A549 treated with DMSO at 1 μM for 4 hours (cell line): ENCODE data around the gene CTDSP2. TPM values are rescaled to one million over a fixed set of nuclear protein-coding genes. Genes with fewer than 3 reads are reported as not detected.

Experiments
- total RNA-seq: library from RNA; stranded (reverse); fragments of 200-300 nt; extraction: Qiagen RNA extraction; gene quantifications from 5 replicates; pipeline ENCODE4 v1.2.3, GENCODE V29; 2022; ENCODE audit warnings: low read depth

The CTDSP2 gene, protein sequence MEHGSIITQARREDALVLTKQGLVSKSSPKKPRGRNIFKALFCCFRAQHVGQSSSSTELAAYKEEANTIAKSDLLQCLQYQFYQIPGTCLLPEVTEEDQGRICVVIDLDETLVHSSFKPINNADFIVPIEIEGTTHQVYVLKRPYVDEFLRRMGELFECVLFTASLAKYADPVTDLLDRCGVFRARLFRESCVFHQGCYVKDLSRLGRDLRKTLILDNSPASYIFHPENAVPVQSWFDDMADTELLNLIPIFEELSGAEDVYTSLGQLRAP
- 45.4 to 60.2 TPM (median 56.6 TPM) in 5 replicates for total RNA-seq

DNA sequence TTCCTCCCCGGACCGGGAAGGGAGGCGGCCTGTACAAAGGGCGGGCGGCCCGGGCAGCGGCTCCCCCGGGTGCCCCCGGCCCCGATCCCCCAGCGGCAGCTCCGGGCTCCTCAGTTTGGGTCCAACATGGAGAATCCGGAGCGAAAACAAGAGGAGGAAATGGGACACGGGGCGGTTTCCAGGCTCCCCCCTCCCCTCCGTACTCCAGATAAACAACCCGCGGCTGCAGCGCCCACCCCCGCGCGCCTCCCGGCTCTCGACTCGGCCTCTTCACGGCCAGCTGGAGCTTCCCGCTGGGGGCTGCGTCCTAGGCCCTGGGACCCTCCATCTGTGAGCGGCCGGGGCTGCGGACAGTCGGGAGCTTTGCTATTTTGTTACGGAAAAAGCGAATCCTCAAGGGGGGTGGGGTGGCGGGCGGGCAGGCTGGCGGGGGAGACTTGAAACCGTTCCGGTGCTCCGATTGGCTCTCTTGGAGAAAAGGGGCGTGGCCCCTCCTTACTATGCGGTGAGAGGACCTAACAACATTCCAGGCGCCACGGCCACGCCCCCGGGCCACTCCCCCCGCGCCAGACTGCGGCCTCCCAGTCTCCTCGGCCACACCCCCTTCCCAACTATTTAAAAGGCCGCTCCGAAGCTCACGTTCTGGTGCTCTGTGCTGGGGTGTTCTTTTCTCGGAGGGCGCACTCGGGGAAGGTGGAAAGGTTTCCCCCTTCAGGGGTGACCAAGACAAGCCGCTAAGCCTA lies at the start of gene CTDSP2:
Gene CTDSP2, minus strand, starts transcription at position 153 of the 743 bp plus-strand sequence. CDS start 294 bp downstream, outside the sequence.

DNA sequence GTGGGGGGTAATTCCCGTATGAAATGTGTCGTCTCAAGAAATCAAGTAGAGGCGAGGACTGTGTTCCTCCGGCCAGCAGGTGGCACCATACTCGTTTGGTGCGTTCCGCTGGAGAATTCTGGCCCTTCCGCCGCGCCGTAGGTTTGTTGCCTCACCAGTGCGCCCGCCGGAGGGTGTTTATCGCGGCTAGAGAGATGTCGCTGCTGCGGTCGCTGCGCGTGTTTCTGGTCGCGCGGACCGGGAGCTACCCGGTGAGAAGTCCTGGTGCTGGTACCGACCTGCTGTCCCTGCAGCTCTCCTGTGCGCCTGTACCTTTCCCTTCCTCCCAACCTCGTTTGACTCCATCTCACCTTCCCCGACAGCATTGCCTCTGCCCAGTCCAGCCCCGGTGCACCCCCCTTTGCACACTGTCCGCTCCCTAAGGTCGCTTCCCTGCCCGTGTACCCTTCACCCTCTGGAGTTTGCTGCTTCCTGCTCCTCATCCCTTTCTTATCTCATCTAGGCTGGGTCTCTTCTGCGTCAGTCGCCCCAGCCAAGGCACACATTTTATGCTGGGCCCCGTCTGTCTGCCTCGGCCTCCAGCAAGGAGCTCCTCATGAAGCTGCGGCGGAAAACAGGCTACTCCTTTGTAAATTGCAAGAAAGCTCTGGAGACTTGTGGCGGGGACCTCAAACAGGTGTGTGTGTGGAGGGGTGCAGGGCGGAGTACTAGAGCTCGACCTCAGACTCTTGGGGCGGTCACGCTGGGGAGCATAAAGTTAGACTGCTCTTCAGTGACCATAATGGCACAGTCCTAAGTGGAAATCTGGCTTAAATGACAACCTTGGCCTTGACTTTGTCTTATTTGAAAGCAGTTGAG lies 63.7 kb downstream of the CTDSP2 start, which contains the start of gene TSFM:
Gene TSFM, plus strand, starts transcription at position 180 of the 858 bp plus-strand sequence. Its CDS starts 15 bp downstream, at position 195.

DNA sequence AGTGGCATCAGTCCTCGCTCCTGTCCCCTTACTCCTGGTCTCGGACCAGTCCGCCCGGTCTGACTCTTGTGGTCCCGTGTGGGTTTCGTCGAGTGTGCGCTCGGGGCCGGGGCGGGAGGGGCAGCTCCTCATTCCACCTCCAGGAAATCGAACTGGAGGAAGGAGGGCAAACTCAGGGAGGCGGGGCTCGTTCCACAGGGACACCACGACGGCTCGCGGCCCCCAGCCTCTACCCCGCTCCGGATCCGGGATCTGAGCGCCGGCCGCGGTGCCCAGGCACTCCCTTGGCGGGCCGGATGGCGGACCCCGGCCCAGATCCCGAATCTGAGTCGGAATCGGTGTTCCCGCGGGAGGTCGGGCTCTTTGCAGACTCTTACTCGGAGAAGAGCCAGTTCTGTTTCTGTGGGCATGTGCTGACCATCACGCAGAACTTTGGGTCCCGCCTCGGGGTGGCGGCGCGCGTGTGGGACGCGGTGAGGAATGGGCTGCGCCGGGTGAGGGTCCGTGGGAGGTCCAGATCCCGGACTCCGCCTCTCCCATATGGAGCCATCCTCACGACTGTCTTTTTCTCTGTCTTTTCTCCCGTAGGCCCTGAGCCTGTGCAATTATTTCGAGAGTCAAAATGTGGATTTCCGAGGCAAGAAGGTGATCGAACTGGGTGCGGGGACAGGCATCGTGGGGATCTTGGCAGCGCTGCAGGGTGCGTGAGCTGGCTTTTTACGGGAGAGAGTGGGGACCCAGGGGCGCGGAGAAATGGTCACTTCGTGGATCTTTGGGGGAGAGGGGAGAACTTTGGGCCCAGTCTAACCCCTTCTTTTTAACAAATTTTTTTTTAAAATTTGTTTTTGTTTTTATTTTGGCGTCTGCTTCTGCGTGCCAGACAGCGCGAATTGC lies 73.9 kb downstream of the CTDSP2 start, which contains the start of gene EEF1AKMT3:
Gene EEF1AKMT3, plus strand, starts transcription at position 186 of the 894 bp plus-strand sequence. Its CDS starts 111 bp downstream, at position 297.

DNA sequence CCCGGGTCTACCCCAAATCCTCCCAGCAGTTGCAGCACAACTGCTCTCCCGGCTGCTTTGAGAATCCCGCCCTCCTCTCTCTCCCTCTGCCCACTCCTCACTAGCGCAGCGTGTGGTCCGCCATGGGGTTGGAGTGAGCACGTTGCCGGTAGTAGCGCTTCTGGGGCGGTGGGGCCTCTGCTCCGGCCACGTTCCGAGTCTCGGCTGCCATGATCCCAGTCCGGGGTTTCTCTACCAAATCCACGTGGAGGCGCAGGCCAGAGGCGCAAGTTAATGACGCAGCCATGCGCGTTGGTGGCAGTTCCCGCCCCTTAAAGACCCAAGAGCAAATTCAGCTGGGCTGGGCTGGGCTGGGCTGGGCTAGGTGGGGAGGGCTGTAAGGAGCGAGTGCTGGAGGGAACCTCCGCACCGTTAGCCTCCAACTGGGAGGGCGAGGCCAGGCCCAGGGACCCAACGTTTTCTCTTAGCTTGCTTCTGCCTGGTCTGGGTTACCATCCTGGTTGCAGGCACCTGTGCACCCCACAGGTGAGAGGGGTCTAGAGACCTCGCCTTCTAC lies 74.6 kb downstream of the CTDSP2 start, which contains the start of gene METTL1:
Gene METTL1, minus strand, starts transcription at position 233 of the 556 bp plus-strand sequence. Its CDS starts 22 bp downstream, at position 211.

Other genes starting within 250 kb of the CTDSP2 start
- 17.1 to 19.8 TPM (median 17.7 TPM) in 5 replicates for gene DTX3, start 241.9 kb downstream of the CTDSP2 start, total RNA-seq
- 5.6 to 6.9 TPM (median 6.1 TPM) in 5 replicates for gene ARHGEF25, start 235.3 kb downstream of the CTDSP2 start, total RNA-seq
- 34.2 to 52.4 TPM (median 46.8 TPM) in 5 replicates for gene B4GALNT1, start 213.5 kb downstream of the CTDSP2 start, total RNA-seq
- gene OS9, start 152.6 kb downstream of the CTDSP2 start, total RNA-seq, result 112 to 120 TPM (median 115 TPM) in 5 replicates
- 0.06 to 0.17 TPM (median 0.13 TPM) in 5 replicates for gene AGAP2, start 108.0 kb downstream of the CTDSP2 start, total RNA-seq
- gene TSPAN31, start 101.7 kb downstream of the CTDSP2 start, total RNA-seq, result 15.5 to 19.6 TPM (median 18.9 TPM) in 5 replicates
- 245 to 308 TPM (median 257 TPM) in 5 replicates for gene CDK4, start 94.4 kb downstream of the CTDSP2 start, total RNA-seq
- 4.9 to 7.8 TPM (median 7.3 TPM) in 5 replicates for gene MARCHF9, start 91.6 kb downstream of the CTDSP2 start, total RNA-seq
- gene CYP27B1, start 79.7 kb downstream of the CTDSP2 start, total RNA-seq, result 2.0 to 4.0 TPM (median 2.2 TPM) in 5 replicates
- 52.8 to 58.9 TPM (median 56.8 TPM) in 5 replicates for gene METTL1, start 74.6 kb downstream of the CTDSP2 start, total RNA-seq
- 6.0 to 6.8 TPM (median 6.5 TPM) in 5 replicates for gene EEF1AKMT3, start 74.1 kb downstream of the CTDSP2 start, total RNA-seq
- gene TSFM, start 63.9 kb downstream of the CTDSP2 start, total RNA-seq, result 71.8 to 78.2 TPM (median 76.6 TPM) in 5 replicates
- gene AVIL, start 28.0 kb downstream of the CTDSP2 start, total RNA-seq, result 0.39 to 1.1 TPM (median 0.62 TPM) in 5 replicates
- gene ATP23, start 94.8 kb upstream of the CTDSP2 start, total RNA-seq, result 5.5 to 6.5 TPM (median 6.1 TPM) in 5 replicates